H1 (cell line): ENCODE results near the gene ALDH1B1. TPM values are rescaled to one million over a fixed set of nuclear protein-coding genes. Genes with fewer than 3 reads are reported as not detected.
"Not testable (repeated sequence)": the region's sequence is repeated elsewhere in the genome, so short reads cannot be mapped to it uniquely, and the experiment has no call there.

ENCODE experiments used
- CTCF ChIA-PET: fragments of 300-600 bp; sonication (Branson Sonifier 250); formaldehyde crosslinking; loops from one replicate; lab custom pipeline; 2021; ENCODE audit not compliant: partially characterized antibody; lab: Charles Lee
- POLR2A ChIA-PET: fragments of 300-600 bp; sonication (Branson Sonifier 250); formaldehyde crosslinking; loops from one replicate; lab custom pipeline; 2021; ENCODE audit warnings: inconsistent platforms; ENCODE audit not compliant: partially characterized antibody; lab: Charles Lee
- DNase-seq, 2 experiments: peaks; one replicate each; pipeline versions ENCODE4 v3.0.0 to v3.0.0-alpha.2; 2010 to 2022; ENCODE audit warnings: low spot score in 2 of 2, low read depth in 1 of 2, mixed read lengths in 1 of 2
- FAIRE-seq: peaks from 2 replicates; lab custom pipeline; 2011; peaks lifted over from hg19 to GRCh38; lab: Jason Lieb, UNC
- H2AFZ ChIP-seq: 2 replicates; pipeline ENCODE4 v1.8.1; 2012; ENCODE audit warnings: low read length, inconsistent platforms
- H2AK5ac ChIP-seq: 2 replicates; pipeline ENCODE4 v1.6.1; 2013; ENCODE audit warnings: low read depth, low read length
- H2BK120ac ChIP-seq: replicated peaks from 2 replicates; pipeline ENCODE3; 2013; ENCODE audit warnings: low read depth, low read length, inconsistent platforms
- H2BK12ac ChIP-seq: 2 replicates; pipeline ENCODE4 v1.6.1; 2013; ENCODE audit warnings: low read depth, low read length
- H2BK15ac ChIP-seq: 2 replicates; pipeline ENCODE4 v1.6.1; 2013; ENCODE audit warnings: low read length
- H2BK20ac ChIP-seq: 2 replicates; pipeline ENCODE4 v1.6.1; 2013; ENCODE audit warnings: low read length
- H2BK5ac ChIP-seq: 2 replicates; pipeline ENCODE4 v1.6.1; 2013; ENCODE audit warnings: low read depth, low read length
- H3K14ac ChIP-seq: 2 replicates; pipeline ENCODE4 v1.6.1; 2013; ENCODE audit warnings: inconsistent platforms; ENCODE audit not compliant: insufficient read length
- H3K18ac ChIP-seq: 2 replicates; pipeline ENCODE4 v1.6.1; 2013; ENCODE audit warnings: low read length; ENCODE audit errors: extremely low read depth
- H3K23ac ChIP-seq: 2 replicates; pipeline ENCODE4 v1.6.1; 2013; ENCODE audit warnings: inconsistent platforms; ENCODE audit not compliant: insufficient read length
- H3K23me2 ChIP-seq: 2 replicates; pipeline ENCODE4 v1.6.1; 2013; ENCODE audit warnings: low read depth, low read length
- H3K27ac ChIP-seq: 2 replicates; pipeline ENCODE4 v1.6.1; 2011; ENCODE audit warnings: low read depth, low read length, inconsistent platforms
- H3K27me3 ChIP-seq, 4 experiments: replicated peaks in 1 of 4; 1 replicate in 1 of 4; 2 replicates in 3 of 4; pipeline versions ENCODE4 v1.6.1 to v1.8.1; 2011 to 2013; ENCODE audit warnings: low read length in 3 of 4, mild to moderate bottlenecking in 3 of 4, inconsistent platforms in 2 of 4, mixed read lengths in 2 of 4, moderate library complexity in 1 of 4; ENCODE audit not compliant: control insufficient read depth in 3 of 4, insufficient read depth in 3 of 4; ENCODE audit errors: extremely low read depth in 1 of 4
- H3K36me3 ChIP-seq, 4 experiments: 2 replicates each; pipeline versions ENCODE4 v1.6.1 to v1.8.1; 2011 to 2013; ENCODE audit warnings: mild to moderate bottlenecking in 4 of 4, low read length in 3 of 4, moderate library complexity in 2 of 4, control low read depth in 1 of 4, inconsistent platforms in 1 of 4; ENCODE audit not compliant: insufficient read depth in 4 of 4, control insufficient read depth in 2 of 4
- H3K4ac ChIP-seq: replicated peaks from 2 replicates; pipeline ENCODE3; 2013; ENCODE audit warnings: low read length, low read depth, mixed read lengths, inconsistent platforms; ENCODE audit not compliant: insufficient read length
- H3K4me1 ChIP-seq, 4 experiments: replicated peaks in 1 of 4; 1 replicate in 1 of 4; 2 replicates in 3 of 4; pipeline versions ENCODE4 v1.6.1 to v1.8.1; 2011 to 2013; ENCODE audit warnings: low read length in 3 of 4, inconsistent platforms in 2 of 4, mixed read lengths in 1 of 4; ENCODE audit not compliant: insufficient read depth in 4 of 4, control insufficient read depth in 3 of 4
- H3K4me2 ChIP-seq, 2 experiments: 2 replicates each; pipeline versions ENCODE4 v1.6.1 to v1.8.1; 2011 to 2013; ENCODE audit warnings: low read depth in 2 of 2, low read length in 2 of 2, control low read depth in 1 of 2, inconsistent platforms in 1 of 2, mild to moderate bottlenecking in 1 of 2; ENCODE audit not compliant: insufficient read depth in 1 of 2
- H3K4me3 ChIP-seq, 4 experiments: fragments of 200-600, 300-600 bp in 1 of 4; sonication (generic), shearing (Covaris generic), sonication (Bioruptor Twin) in 1 of 4; 2 replicates each; pipeline versions ENCODE4 v1.5.1 to v1.8.1; 2011 to 2016; ENCODE audit warnings: low read length in 4 of 4, low read depth in 3 of 4, control low read depth in 2 of 4, inconsistent platforms in 2 of 4, mild to moderate bottlenecking in 2 of 4, mixed read lengths in 1 of 4, moderate library complexity in 1 of 4; ENCODE audit not compliant: insufficient read depth in 2 of 4; ENCODE audit errors: extremely low read depth in 1 of 4
- H3K56ac ChIP-seq: replicated peaks from 2 replicates; pipeline ENCODE3; 2013; ENCODE audit warnings: low read depth, mild to moderate bottlenecking, mixed read lengths, low read length, inconsistent platforms; ENCODE audit not compliant: insufficient read length
- H3K79me1 ChIP-seq: 2 replicates; pipeline ENCODE4 v1.6.1; 2013; ENCODE audit warnings: low read depth, low read length, control low read depth
- H3K79me2 ChIP-seq, 2 experiments: 2 replicates each; pipeline versions ENCODE4 v1.6.1 to v1.8.1; 2012 to 2013; ENCODE audit warnings: low read length in 2 of 2, mild to moderate bottlenecking in 2 of 2, inconsistent platforms in 1 of 2; ENCODE audit not compliant: insufficient read depth in 2 of 2, control insufficient read depth in 1 of 2
- H3K9ac ChIP-seq, 4 experiments: replicated peaks in 1 of 4; 1 replicate in 1 of 4; 2 replicates in 3 of 4; pipeline versions ENCODE4 v1.6.1 to v1.8.1; 2011 to 2013; ENCODE audit warnings: low read depth in 3 of 4, low read length in 3 of 4, control low read depth in 2 of 4, mild to moderate bottlenecking in 2 of 4, moderate library complexity in 2 of 4, inconsistent platforms in 1 of 4; ENCODE audit errors: extremely low read depth in 1 of 4
- H3K9me3 ChIP-seq, 2 experiments: 2 replicates each; pipeline versions ENCODE4 v1.6.1 to v1.8.1; 2012 to 2013; ENCODE audit warnings: mild to moderate bottlenecking in 2 of 2, moderate library complexity in 2 of 2, control low read depth in 1 of 2, inconsistent platforms in 1 of 2, low read depth in 1 of 2, low read length in 1 of 2, mixed read lengths in 1 of 2; ENCODE audit not compliant: insufficient read depth in 2 of 2
- H4K20me1 ChIP-seq, 2 experiments: replicated peaks in 1 of 2; 2 replicates each; pipeline versions ENCODE3 to v1.8.1; 2011 to 2013; ENCODE audit warnings: inconsistent platforms in 2 of 2, low read length in 2 of 2, mild to moderate bottlenecking in 1 of 2; ENCODE audit not compliant: insufficient read depth in 2 of 2, control insufficient read depth in 1 of 2
- H4K5ac ChIP-seq: 2 replicates; pipeline ENCODE4 v1.6.1; 2013; ENCODE audit warnings: low read length, low read depth, mixed read lengths, inconsistent platforms; ENCODE audit not compliant: insufficient read length
- H4K8ac ChIP-seq: 2 replicates; pipeline ENCODE4 v1.8.0; 2013; ENCODE audit warnings: mild to moderate bottlenecking, moderate library complexity, low read length, inconsistent platforms; ENCODE audit not compliant: insufficient read depth; ENCODE audit errors: extremely low read depth
- H4K91ac ChIP-seq: replicated peaks from 2 replicates; pipeline ENCODE3; 2013; ENCODE audit warnings: low read length, mixed read lengths, inconsistent platforms; ENCODE audit not compliant: insufficient read length
- WGBS, 2 experiments: shearing (Covaris generic) in 1 of 2; methylation state at CpG; one replicate each; pipeline versions ENCODE4 v1.1.6 to v1.1.7; 2013 to 2015; ENCODE audit warnings: low lambda C conversion rate in 2 of 2, mixed read lengths in 2 of 2, inconsistent platforms in 1 of 2, low coverage in 1 of 2, missing lambda C conversion rate in 1 of 2; ENCODE audit not compliant: insufficient replicate concordance in 2 of 2, insufficient coverage in 1 of 2, insufficient read length in 1 of 2; ENCODE audit errors: extremely low coverage in 1 of 2, missing lambda C conversion rate in 1 of 2; 5-methylcytosine and 5-hydroxymethylcytosine counted together
- polyA plus RNA-seq, 7 experiments: library from polyadenylated mRNA; depleted of rRNA in 3 of 7; stranded (reverse) in 5 of 7; unstranded in 2 of 7; fragments of >200 nt in 5 of 7; fragments of 200-250 nt in 2 of 7; gene quantifications; 1 replicate in 5 of 7; 2 replicates in 1 of 7; 4 replicates in 1 of 7; pipeline versions ENCODE4 v1.2.1 to v1.2.3, GENCODE V29; 2011 to 2013; ENCODE audit warnings: missing spikeins in 2 of 7, mixed read lengths in 2 of 7
- total RNA-seq: library from RNA; stranded (reverse); fragmentation: NEBNext Ultra II Directional; extraction: Animal tissue kit (Norgen Biotek cat#: 25700); gene quantifications from 2 replicates; pipeline ENCODE4 v1.2.1, GENCODE V29; 2021

The ALDH1B1 gene
- total and polyA plus RNA-seq, 2 of the 8 experiments (the other 6 are each of a cell fraction or from before 2014, with no cell fraction given): 41.6 to 78.7 TPM

- not testable (repeated sequence) for H2BK120ac ChIP-seq, H2AK5ac ChIP-seq, H3K9ac ChIP-seq, H4K20me1 ChIP-seq, H4K5ac ChIP-seq, H4K8ac ChIP-seq, H2BK15ac ChIP-seq, H3K79me1 ChIP-seq, H3K56ac ChIP-seq, DNase-seq, H3K79me2 ChIP-seq, H3K27ac ChIP-seq, H3K23me2 ChIP-seq, H3K36me3 ChIP-seq, H4K91ac ChIP-seq, H3K4me3 ChIP-seq, FAIRE-seq, H3K18ac ChIP-seq, H2BK20ac ChIP-seq, H3K9me3 ChIP-seq, H3K4me2 ChIP-seq, H3K14ac ChIP-seq, H3K4ac ChIP-seq, H2AFZ ChIP-seq, H2BK5ac ChIP-seq, H3K23ac ChIP-seq
- peak overlapping the region; percentile 60; the same call in 1 of the 2 replicates for H2BK12ac ChIP-seq
- POLR2A ChIA-PET: interaction anchor here (1.4 to 1.5 kb wide), 2 partner anchors 10 to 15 kb away, joined by 3 to 4 read pairs; partner anchors contain the start of gene ALDH1B1
- CTCF ChIA-PET: interaction anchor here (1.2 to 2.9 kb wide), 5 partner anchors 7 to 217 kb away, joined by 3 to 9 read pairs (median 5); no protein-coding TSS in a partner anchor
- H3K27me3 ChIP-seq: peaks cover 5 to 18% (median 12%) of the 10 kb centered on the region in 4 experiments
- 94% methylated on average over 14 of the region's 42 CpGs; no CpG with 5 or more reads in 1 of the 2 experiments for whole genome bisulfite sequencing, 2 experiments
- peaks cover 8 to 17% (median 13%) of the 10 kb centered on the region in 4 experiments for H3K4me1 ChIP-seq
These were observed 15.0 kb upstream of the ALDH1B1 start for GRCh38 chr9:38377336-38378083.
